OCI-LY3 (cell line): ENCODE measurements around the gene NDUFB10.

Experiments
- H2AFZ ChIP-seq: fragments of 200-600, 300-600 bp; shearing (Covaris generic); 2 replicates; pipeline ENCODE4 v1.6.0; 2014; ENCODE audit warnings: antibody characterized with exemption, low read depth, low read length
- H3K27ac ChIP-seq: fragments of 200-600, 300-600 bp; sonication (generic); 2 replicates; pipeline ENCODE4 v1.5.1; 2014; ENCODE audit warnings: mild to moderate bottlenecking, low read length, moderate library complexity, mixed read lengths
- H3K27me3 ChIP-seq: fragments of 200-600, 300-600 bp; sonication (generic); 2 replicates; pipeline ENCODE4 v1.6.1; 2014; ENCODE audit warnings: low read depth, low read length, mixed read lengths
- H3K36me3 ChIP-seq: fragments of 200-600, 300-600 bp; sonication (generic); replicated peaks from 2 replicates; pipeline ENCODE3; 2014; ENCODE audit warnings: low read depth, low read length, mixed read lengths
- H3K4me1 ChIP-seq: fragments of 300-600, 200-600 bp; sonication (generic); 2 replicates; pipeline ENCODE4 v1.6.1; 2014; ENCODE audit warnings: low read length, mixed read lengths
- H3K4me2 ChIP-seq: fragments of 200-600, 300-600 bp; sonication (generic); 2 replicates; pipeline ENCODE4 v1.6.1; 2014; ENCODE audit warnings: low read length, mixed read lengths
- H3K4me3 ChIP-seq: fragments of 300-600, 200-600 bp; sonication (generic); 2 replicates; pipeline ENCODE4 v1.5.1; 2014; ENCODE audit warnings: antibody characterized with exemption, mild to moderate bottlenecking, low read length, moderate library complexity
- H3K79me2 ChIP-seq: fragments of 300-600, 200-600 bp; shearing (Covaris generic); 2 replicates; pipeline ENCODE4 v1.6.1; 2014; ENCODE audit warnings: mild to moderate bottlenecking, low read length, mixed read lengths
- H3K9ac ChIP-seq: fragments of 300-600, 200-600 bp; shearing (Covaris generic); 2 replicates; pipeline ENCODE4 v1.6.0; 2014; ENCODE audit warnings: mild to moderate bottlenecking, low read length, moderate library complexity
- H3K9me3 ChIP-seq: fragments of 200-600, 300-600 bp; shearing (Covaris generic); 2 replicates; pipeline ENCODE4 v1.6.1; 2014; ENCODE audit warnings: low read length, mixed read lengths; ENCODE audit not compliant: insufficient read depth
- H4K20me1 ChIP-seq: fragments of 200-600, 300-600 bp; sonication (generic); 2 replicates; pipeline ENCODE4 v1.6.1; 2016; ENCODE audit warnings: low read length, mixed read lengths; ENCODE audit not compliant: insufficient read depth
- EZH2phosphoT487 ChIP-seq: fragments of 200-600 bp; shearing (Covaris generic); IDR thresholded peaks from 2 replicates; pipeline ENCODE4 v1.6.1; 2018; ENCODE audit warnings: antibody characterized with exemption, mixed run types, low read depth
- TF ChIP-seq, protein P1 (sequence below): fragments of 200-600, 300-600 bp; sonication (generic); IDR thresholded peaks from 2 replicates; pipeline ENCODE4 v1.5.1; 2014; ENCODE audit warnings: antibody characterized with exemption, low read length, low read depth

Gene NDUFB10

DNA sequence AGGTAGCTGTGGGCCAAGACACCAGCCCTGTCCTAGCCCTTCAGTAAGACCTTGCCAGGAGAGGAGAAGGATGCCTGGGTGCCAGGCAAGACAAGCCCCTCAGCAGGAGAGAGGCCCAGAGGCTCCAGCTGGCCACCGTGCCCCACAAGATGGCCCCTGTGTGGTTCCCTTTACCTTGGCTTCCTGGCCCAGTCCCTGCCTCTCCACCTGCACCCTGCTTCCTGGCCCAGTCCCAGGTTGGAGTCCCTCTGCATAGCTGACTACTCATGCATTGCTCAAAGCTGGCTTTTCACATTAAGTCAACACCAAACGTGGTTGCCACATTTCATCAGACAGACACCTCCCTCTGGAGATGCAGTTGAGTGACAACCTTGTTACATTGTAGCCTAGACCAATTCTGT is 34.4 kb downstream of the NDUFB10 start:
- no peak overlapping the region for H3K27ac ChIP-seq
- no peak for TF ChIP-seq EZH2phosphoT487
- H4K20me1 ChIP-seq: no peaks in the 10 kb centered on the region
- no peaks in the 10 kb centered on the region for H3K27me3 ChIP-seq
- no peak overlapping the region for H3K9ac ChIP-seq
- H3K4me1 ChIP-seq: 0 out of 2 replicates have a peak, but pooled peaks cover 4% of the 10 kb centered on the region
- H2AFZ ChIP-seq: no peak overlapping the region
- H3K4me3 ChIP-seq: no peak overlapping the region
- H3K79me2 ChIP-seq: no peaks in the 10 kb centered on the region
- H3K36me3 ChIP-seq: peaks cover 7% of the 10 kb centered on the region
- H3K9me3 ChIP-seq: no peaks in the 10 kb centered on the region
- H3K4me2 ChIP-seq: no peak overlapping the region

- no peak overlapping the region for H3K4me2 ChIP-seq
These were observed 38.4 kb downstream of the NDUFB10 start for GRCh38 chr16:1997494-1998359.

GRCh38 chr16:1998360-1998835 is 39.1 kb downstream of the NDUFB10 start:
- Histone ChIP-seq H3K9ac (no peak overlapping the region), H3K27me3 (no peaks in the 10 kb centered on the region), H3K4me1 (no peaks in the 10 kb centered on the region), H3K4me3 (no peak overlapping the region), H3K9me3 (no peaks in the 10 kb centered on the region), H3K4me2 (no peak overlapping the region), H3K27ac (no peak overlapping the region), H4K20me1 (peaks cover 5% of the 10 kb centered on the region), H3K79me2 (peaks cover 7% of the 10 kb centered on the region; the same call in 1 of the 2 replicates), H2AFZ (no peak overlapping the region), H3K36me3 (peaks cover 36% of the 10 kb centered on the region)
- no peak for TF ChIP-seq EZH2phosphoT487
- TF ChIP-seq, protein P1, sequence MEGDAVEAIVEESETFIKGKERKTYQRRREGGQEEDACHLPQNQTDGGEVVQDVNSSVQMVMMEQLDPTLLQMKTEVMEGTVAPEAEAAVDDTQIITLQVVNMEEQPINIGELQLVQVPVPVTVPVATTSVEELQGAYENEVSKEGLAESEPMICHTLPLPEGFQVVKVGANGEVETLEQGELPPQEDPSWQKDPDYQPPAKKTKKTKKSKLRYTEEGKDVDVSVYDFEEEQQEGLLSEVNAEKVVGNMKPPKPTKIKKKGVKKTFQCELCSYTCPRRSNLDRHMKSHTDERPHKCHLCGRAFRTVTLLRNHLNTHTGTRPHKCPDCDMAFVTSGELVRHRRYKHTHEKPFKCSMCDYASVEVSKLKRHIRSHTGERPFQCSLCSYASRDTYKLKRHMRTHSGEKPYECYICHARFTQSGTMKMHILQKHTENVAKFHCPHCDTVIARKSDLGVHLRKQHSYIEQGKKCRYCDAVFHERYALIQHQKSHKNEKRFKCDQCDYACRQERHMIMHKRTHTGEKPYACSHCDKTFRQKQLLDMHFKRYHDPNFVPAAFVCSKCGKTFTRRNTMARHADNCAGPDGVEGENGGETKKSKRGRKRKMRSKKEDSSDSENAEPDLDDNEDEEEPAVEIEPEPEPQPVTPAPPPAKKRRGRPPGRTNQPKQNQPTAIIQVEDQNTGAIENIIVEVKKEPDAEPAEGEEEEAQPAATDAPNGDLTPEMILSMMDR: no peak

More at GRCh38 chr16:1997494-1998359, 38.4 kb downstream of the NDUFB10 start:
- no peak overlapping the region for H3K4me3 ChIP-seq
- TF ChIP-seq, protein P1: no peak
- TF ChIP-seq EZH2phosphoT487: no peak
- H2AFZ ChIP-seq: no peak overlapping the region
- no peak overlapping the region for H3K9ac ChIP-seq
- H3K9me3 ChIP-seq: no peaks in the 10 kb centered on the region
- H3K79me2 ChIP-seq: 0 out of 2 replicates have a peak, but pooled peaks cover under 1% of the 10 kb centered on the region
- H3K27me3 ChIP-seq: no peaks in the 10 kb centered on the region
- H3K27ac ChIP-seq: no peak overlapping the region
- no peaks in the 10 kb centered on the region for H4K20me1 ChIP-seq
- no peaks in the 10 kb centered on the region for H3K4me1 ChIP-seq
- H3K36me3 ChIP-seq: peaks cover 30% of the 10 kb centered on the region

- Histone ChIP-seq H3K27me3 (no peaks in the 10 kb centered on the region), H3K4me1 (peaks cover 3% of the 10 kb centered on the region; the same call in 1 of the 2 replicates), H3K36me3 (peaks cover 38% of the 10 kb centered on the region), H3K79me2 (peaks cover 14% of the 10 kb centered on the region), H4K20me1 (peaks cover 11% of the 10 kb centered on the region), H2AFZ (no peak overlapping the region), H3K9me3 (no peaks in the 10 kb centered on the region), H3K9ac (no peak overlapping the region), H3K4me2 (no peak overlapping the region), H3K27ac (no peak overlapping the region), H3K4me3 (no peak overlapping the region)
- TF ChIP-seq, protein P1: no peak
- no peak for TF ChIP-seq EZH2phosphoT487
These were observed 39.8 kb downstream of the NDUFB10 start for GRCh38 chr16:1998852-1999801.
